Neural progenitor cell (in vitro differentiated cells): ENCODE results near the gene ING5.

Experiments
- EZH2phosphoT487 ChIP-seq: fragments of 200-600 bp; sonication (generic); IDR thresholded peaks from 2 replicates; pipeline ENCODE4 v1.6.1; 2017; ENCODE audit warnings: antibody characterized with exemption
- TF ChIP-seq, protein P1 (sequence below): fragments of 200-600 bp; sonication (generic); IDR thresholded peaks from 2 replicates; pipeline ENCODE4 v1.5.1; 2017; ENCODE audit warnings: antibody characterized with exemption, mild to moderate bottlenecking

DNA sequence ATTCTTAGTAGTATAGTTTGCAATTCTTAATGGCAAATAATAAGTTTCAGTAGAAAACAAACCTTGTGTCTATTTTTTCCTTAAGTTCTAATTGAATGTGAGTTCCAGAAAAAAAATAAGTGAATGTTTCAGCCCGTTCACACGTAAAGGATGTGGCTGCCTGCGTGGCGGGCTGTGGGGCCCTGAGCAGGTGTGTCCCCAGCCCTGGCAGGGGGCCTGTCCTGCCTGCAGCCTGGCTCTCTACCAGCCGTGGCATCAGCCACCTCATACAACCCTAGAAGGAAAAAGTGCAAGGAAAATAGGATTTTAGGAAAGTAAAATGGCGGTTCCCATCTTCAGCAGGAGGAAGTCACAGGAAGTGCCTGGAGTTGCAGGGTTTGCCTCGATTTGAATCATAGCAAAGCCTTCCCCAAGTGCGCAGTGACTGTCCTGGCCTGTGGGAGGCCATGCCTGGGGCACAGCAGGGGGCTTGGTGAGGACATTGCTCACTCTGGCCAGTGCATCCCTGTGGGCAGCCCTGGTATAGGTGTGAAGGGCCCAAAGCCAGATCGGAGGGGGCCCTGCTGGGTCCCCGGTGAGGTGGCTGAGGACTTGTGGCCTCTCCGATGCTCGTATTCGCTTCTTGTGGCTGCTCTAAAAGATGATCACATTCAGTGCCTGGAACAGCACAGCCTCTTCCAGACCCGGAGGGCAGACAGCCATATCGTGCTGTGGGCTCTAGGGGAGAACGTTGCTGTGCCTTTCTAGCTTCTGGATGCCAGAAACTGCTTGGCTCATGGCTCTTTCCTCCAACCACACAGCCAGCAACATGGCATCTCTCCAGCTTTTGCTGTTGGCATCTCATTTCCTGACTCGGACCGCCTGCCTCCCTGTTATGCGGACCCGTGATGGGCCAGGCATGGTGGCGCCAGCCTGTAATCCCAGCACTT, 27.8 kb upstream of the ING5 start:
- TF ChIP-seq, protein P1, sequence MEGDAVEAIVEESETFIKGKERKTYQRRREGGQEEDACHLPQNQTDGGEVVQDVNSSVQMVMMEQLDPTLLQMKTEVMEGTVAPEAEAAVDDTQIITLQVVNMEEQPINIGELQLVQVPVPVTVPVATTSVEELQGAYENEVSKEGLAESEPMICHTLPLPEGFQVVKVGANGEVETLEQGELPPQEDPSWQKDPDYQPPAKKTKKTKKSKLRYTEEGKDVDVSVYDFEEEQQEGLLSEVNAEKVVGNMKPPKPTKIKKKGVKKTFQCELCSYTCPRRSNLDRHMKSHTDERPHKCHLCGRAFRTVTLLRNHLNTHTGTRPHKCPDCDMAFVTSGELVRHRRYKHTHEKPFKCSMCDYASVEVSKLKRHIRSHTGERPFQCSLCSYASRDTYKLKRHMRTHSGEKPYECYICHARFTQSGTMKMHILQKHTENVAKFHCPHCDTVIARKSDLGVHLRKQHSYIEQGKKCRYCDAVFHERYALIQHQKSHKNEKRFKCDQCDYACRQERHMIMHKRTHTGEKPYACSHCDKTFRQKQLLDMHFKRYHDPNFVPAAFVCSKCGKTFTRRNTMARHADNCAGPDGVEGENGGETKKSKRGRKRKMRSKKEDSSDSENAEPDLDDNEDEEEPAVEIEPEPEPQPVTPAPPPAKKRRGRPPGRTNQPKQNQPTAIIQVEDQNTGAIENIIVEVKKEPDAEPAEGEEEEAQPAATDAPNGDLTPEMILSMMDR = no peak
- TF ChIP-seq EZH2phosphoT487 = no peak
